A673 (cell line): Measurements from ENCODE around the gene CDH4. TPM values are rescaled to one million over a fixed set of nuclear protein-coding genes. Genes with fewer than 3 reads are reported as not detected.
A peak's percentile ranks its signal among the peaks of the same experiment; 100 is the strongest.

ENCODE experiments used
- BruUV-seq: library from RNA; stranded (reverse); fragments of 400-500 nt; replicated peaks from 2 replicates; lab custom pipeline; 2021; lab: Mats Ljungman, UMichigan
- CTCF ChIA-PET: fragments of 300-600 bp; sonication (Branson Sonifier 250); formaldehyde crosslinking; loops from one replicate; lab custom pipeline; 2022; ENCODE audit warnings: antibody characterized with exemption; lab: Charles Lee
- POLR2A ChIA-PET: fragments of 300-600 bp; sonication (Branson Sonifier 250); formaldehyde crosslinking; loops from one replicate; lab custom pipeline; 2022; ENCODE audit warnings: antibody characterized with exemption; ENCODE audit not compliant: low non-redundant PET; lab: Charles Lee
- DNase-seq: peaks from one replicate; pipeline ENCODE4 v3.0.0-alpha.2; 2015; ENCODE audit warnings: low spot score
- H3K27ac ChIP-seq: fragments of 200-600 bp; sonication (generic); 2 replicates; pipeline ENCODE4 v1.5.1; 2016; ENCODE audit warnings: mixed run types, low read depth, mild to moderate bottlenecking, mixed read lengths, antibody characterized with exemption, low read length; ENCODE audit not compliant: poor library complexity, severe bottlenecking
- H3K27me3 ChIP-seq: fragments of 200-600 bp; sonication (generic); replicated peaks from 2 replicates; pipeline ENCODE4 v1.6.1; 2017; ENCODE audit warnings: mixed run types, low read depth, mild to moderate bottlenecking, mixed read lengths, antibody characterized with exemption, low read length; ENCODE audit not compliant: insufficient read depth, poor library complexity
- H3K36me3 ChIP-seq: fragments of 200-600 bp; sonication (generic); 2 replicates; pipeline ENCODE4 v1.6.1; 2016; ENCODE audit warnings: mixed run types, mild to moderate bottlenecking, mixed read lengths, antibody characterized with exemption, low read length; ENCODE audit not compliant: insufficient read depth, poor library complexity, severe bottlenecking
- H3K4me1 ChIP-seq: fragments of 200-600 bp; sonication (generic); 2 replicates; pipeline ENCODE4 v1.6.1; 2017; ENCODE audit warnings: mixed run types, mild to moderate bottlenecking, mixed read lengths, antibody characterized with exemption, low read length; ENCODE audit not compliant: insufficient read depth, poor library complexity, severe bottlenecking
- H3K4me3 ChIP-seq: fragments of 200-600 bp; sonication (generic); 2 replicates; pipeline ENCODE4 v1.5.1; 2016; ENCODE audit warnings: low read depth, mixed run types, mild to moderate bottlenecking, mixed read lengths, low read length; ENCODE audit not compliant: poor library complexity, severe bottlenecking
- H3K9me3 ChIP-seq: fragments of 200-600 bp; sonication (generic); 2 replicates; pipeline ENCODE4 v1.6.1; 2016; ENCODE audit warnings: mixed run types, low read depth, mild to moderate bottlenecking, mixed read lengths, antibody characterized with exemption, low read length; ENCODE audit not compliant: poor library complexity, severe bottlenecking
- CTCF ChIP-seq: fragments of 300-800, 200-600 bp; sonication (generic); conservative IDR thresholded peaks from 2 replicates; pipeline ENCODE4 v1.5.1; 2017; ENCODE audit warnings: low read depth, mild to moderate bottlenecking, antibody characterized with exemption, low read length, moderate library complexity, mixed read lengths
- EZH2 ChIP-seq: fragments of 200-600 bp; sonication (generic); IDR thresholded peaks from 2 replicates; pipeline ENCODE4 v1.6.1; 2017; ENCODE audit warnings: borderline replicate concordance, low read depth, mild to moderate bottlenecking, mixed read lengths, antibody characterized with exemption, low read length; ENCODE audit not compliant: poor library complexity, severe bottlenecking
- intact Hi-C: fragments of 100-400 bp; cut with micrococcal nuclease; formaldehyde crosslinking; loops from one replicate; pipeline ENCODE4 v1.10.0; 2022; ENCODE audit not compliant: unreplicated experiment
- total RNA-seq: library from RNA; stranded (reverse); gene quantifications from 2 replicates; pipeline ENCODE4 v1.2.3, GENCODE V29; 2021

Gene CDH4
- total RNA-seq, 1 experiment from 2014 or later = 8.3 TPM

GRCh38 chr20:61385296-61385695 lies 133.2 kb downstream of the CDH4 start:
- BruUV-seq = no TSS peak
- Histone ChIP-seq H3K9me3 (no peaks in the 10 kb centered on the region), H3K36me3 (no peaks in the 10 kb centered on the region), H3K27ac (no peak overlapping the region), H3K4me3 (no peak overlapping the region), H3K27me3 (no peaks in the 10 kb centered on the region), H3K4me1 (peaks cover 12% of the 10 kb centered on the region)
- ChIA-PET CTCF (no interaction called here), POLR2A (no interaction called here)
- no peak for DNase-seq
- intact Hi-C loops = no loop called here
- TF ChIP-seq EZH2 (no peak), CTCF (no peak)

GRCh38 chr20:61385731-61386130 lies 133.7 kb downstream of the CDH4 start:
- H3K9me3 ChIP-seq = no peaks in the 10 kb centered on the region
- no peak overlapping the region for H3K4me3 ChIP-seq
- ChIA-PET POLR2A (no interaction called here), CTCF (no interaction called here)
- TF ChIP-seq CTCF (no peak), EZH2 (no peak)
- BruUV-seq = no TSS peak
- no peaks in the 10 kb centered on the region for H3K36me3 ChIP-seq
- H3K27me3 ChIP-seq = no peaks in the 10 kb centered on the region
- intact Hi-C loops = no loop called here
- H3K27ac ChIP-seq = no peak overlapping the region
- H3K4me1 ChIP-seq = peaks cover 12% of the 10 kb centered on the region
- no peak for DNase-seq

- H3K27me3 ChIP-seq = no peaks in the 10 kb centered on the region
- peak; percentile 78 for DNase-seq
- BruUV-seq = no TSS peak
- no peak for TF ChIP-seq CTCF
- no peak for TF ChIP-seq EZH2
- no peaks in the 10 kb centered on the region for H3K36me3 ChIP-seq
- H3K27ac ChIP-seq = no peak overlapping the region
- peaks cover 19% of the 10 kb centered on the region for H3K4me1 ChIP-seq
- intact Hi-C loops = no loop called here
- CTCF ChIA-PET = no interaction called here
- no peaks in the 10 kb centered on the region for H3K9me3 ChIP-seq
- peak overlapping the region; percentile 26 for H3K4me3 ChIP-seq
- POLR2A ChIA-PET = interaction anchor here (0.8 kb wide), 1 partner anchor 49 kb away, joined by 12 read pairs; no protein-coding TSS in a partner anchor
Measured at GRCh38 chr20:61387204-61387953, 135.3 kb downstream of the CDH4 start.
